ENCODE measurements around the gene ITGA1.

ITGA1 gene

GRCh38 chr5:52898961-52899680 is 111.4 kb downstream of the ITGA1 start:
- Histone ChIP-seq H3K27me3 (replicated peaks; ENCODE audit: control insufficient read depth, insufficient read depth, low read length) (no peaks in the 10 kb centered on the region), H3K36me3 (ENCODE audit: control insufficient read depth, insufficient read depth, low read length) (no peaks in the 10 kb centered on the region), H3K4me3 (replicated peaks; ENCODE audit: low read depth, low read length) (no peak overlapping the region)
- DNase-seq (ENCODE audit: extremely low read depth, insufficient read length): no peak
- TF ChIP-seq, protein P1, sequence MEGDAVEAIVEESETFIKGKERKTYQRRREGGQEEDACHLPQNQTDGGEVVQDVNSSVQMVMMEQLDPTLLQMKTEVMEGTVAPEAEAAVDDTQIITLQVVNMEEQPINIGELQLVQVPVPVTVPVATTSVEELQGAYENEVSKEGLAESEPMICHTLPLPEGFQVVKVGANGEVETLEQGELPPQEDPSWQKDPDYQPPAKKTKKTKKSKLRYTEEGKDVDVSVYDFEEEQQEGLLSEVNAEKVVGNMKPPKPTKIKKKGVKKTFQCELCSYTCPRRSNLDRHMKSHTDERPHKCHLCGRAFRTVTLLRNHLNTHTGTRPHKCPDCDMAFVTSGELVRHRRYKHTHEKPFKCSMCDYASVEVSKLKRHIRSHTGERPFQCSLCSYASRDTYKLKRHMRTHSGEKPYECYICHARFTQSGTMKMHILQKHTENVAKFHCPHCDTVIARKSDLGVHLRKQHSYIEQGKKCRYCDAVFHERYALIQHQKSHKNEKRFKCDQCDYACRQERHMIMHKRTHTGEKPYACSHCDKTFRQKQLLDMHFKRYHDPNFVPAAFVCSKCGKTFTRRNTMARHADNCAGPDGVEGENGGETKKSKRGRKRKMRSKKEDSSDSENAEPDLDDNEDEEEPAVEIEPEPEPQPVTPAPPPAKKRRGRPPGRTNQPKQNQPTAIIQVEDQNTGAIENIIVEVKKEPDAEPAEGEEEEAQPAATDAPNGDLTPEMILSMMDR (IDR thresholded peaks at IDR 0.05; ENCODE audit: insufficient read depth, low read length, poor library complexity, severe bottlenecking): no peak

- TF ChIP-seq, protein P1 (IDR thresholded peaks at IDR 0.05; ENCODE audit: insufficient read depth, low read length, poor library complexity, severe bottlenecking): no peak
- no peaks in the 10 kb centered on the region for H3K36me3 ChIP-seq (ENCODE audit: control insufficient read depth, insufficient read depth, low read length)
These were observed 115.4 kb downstream of the ITGA1 start for GRCh38 chr5:52903142-52903541.

GRCh38 chr5:52906343-52906742 is 118.6 kb downstream of the ITGA1 start:
- no peak for DNase-seq (ENCODE audit: extremely low read depth, insufficient read length)
- no peaks in the 10 kb centered on the region for H3K36me3 ChIP-seq (ENCODE audit: control insufficient read depth, insufficient read depth, low read length)
- TF ChIP-seq, protein P1 (IDR thresholded peaks at IDR 0.05; ENCODE audit: insufficient read depth, low read length, poor library complexity, severe bottlenecking): no peak
- H3K4me3 ChIP-seq (replicated peaks; ENCODE audit: low read depth, low read length): no peak overlapping the region
- H3K27me3 ChIP-seq (replicated peaks; ENCODE audit: control insufficient read depth, insufficient read depth, low read length): no peaks in the 10 kb centered on the region

More at GRCh38 chr5:52903142-52903541, 115.4 kb downstream of the ITGA1 start:
- H3K27me3 ChIP-seq (replicated peaks; ENCODE audit: control insufficient read depth, insufficient read depth, low read length): no peaks in the 10 kb centered on the region
- DNase-seq (ENCODE audit: extremely low read depth, insufficient read length): no peak
- H3K4me3 ChIP-seq (replicated peaks; ENCODE audit: low read depth, low read length): no peak overlapping the region

DNA sequence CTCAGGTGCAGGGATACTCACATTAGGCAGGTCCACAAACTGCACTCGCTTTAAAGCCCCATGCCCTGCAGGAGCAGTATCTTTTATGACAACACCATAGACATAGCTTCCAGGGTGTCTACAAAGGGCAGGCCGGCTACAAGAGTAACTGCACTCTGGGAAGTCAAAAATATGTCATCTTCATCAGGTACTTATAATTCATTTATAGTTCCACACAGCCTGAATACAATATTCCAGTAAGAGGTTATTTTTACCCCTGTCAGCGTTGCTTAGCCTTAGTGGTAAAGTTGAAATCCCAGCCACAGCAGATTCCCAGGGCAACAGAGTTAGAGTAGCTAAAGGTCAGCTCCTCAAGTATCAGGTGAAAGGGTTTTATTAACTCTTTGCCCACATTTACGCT is 119.1 kb downstream of the ITGA1 start:
- Histone ChIP-seq H3K27me3 (replicated peaks; ENCODE audit: control insufficient read depth, insufficient read depth, low read length) (no peaks in the 10 kb centered on the region), H3K36me3 (ENCODE audit: control insufficient read depth, insufficient read depth, low read length) (no peaks in the 10 kb centered on the region), H3K4me3 (replicated peaks; ENCODE audit: low read depth, low read length) (no peak overlapping the region)
- no peak for DNase-seq (ENCODE audit: extremely low read depth, insufficient read length)
- TF ChIP-seq, protein P1 (IDR thresholded peaks at IDR 0.05; ENCODE audit: insufficient read depth, low read length, poor library complexity, severe bottlenecking): no peak

GRCh38 chr5:52909192-52909591 is 121.5 kb downstream of the ITGA1 start:
- TF ChIP-seq, protein P1 (IDR thresholded peaks at IDR 0.05; ENCODE audit: insufficient read depth, low read length, poor library complexity, severe bottlenecking): no peak
- Histone ChIP-seq H3K27me3 (replicated peaks; ENCODE audit: control insufficient read depth, insufficient read depth, low read length) (no peaks in the 10 kb centered on the region), H3K4me3 (replicated peaks; ENCODE audit: low read depth, low read length) (no peak overlapping the region), H3K36me3 (ENCODE audit: control insufficient read depth, insufficient read depth, low read length) (no peaks in the 10 kb centered on the region)
- no peak for DNase-seq (ENCODE audit: extremely low read depth, insufficient read length)
